RWPE2 (cell line): ENCODE results near the gene CRYBA2.

ENCODE experiments used
- ATAC-seq: fragments of 200-7000 bp; cut with Tn5 transposase; 3 replicates; pipeline ENCODE4 v1.9.1; 2021; ENCODE audit warnings: low read depth
- DNase-seq: peaks from one replicate; pipeline ENCODE4 v3.0.0-alpha.2; 2020; ENCODE audit warnings: low spot score
- H3K27ac ChIP-seq: fragments of 450-650 bp; 2 replicates; pipeline ENCODE4 v1.5.1; 2017; ENCODE audit warnings: mild to moderate bottlenecking; ENCODE audit not compliant: poor library complexity, severe bottlenecking
- H3K27me3 ChIP-seq: fragments of 250-450 bp; sonication (Bioruptor Pico); 2 replicates; pipeline ENCODE4 v1.5.1; 2021; ENCODE audit warnings: mild to moderate bottlenecking, moderate library complexity; ENCODE audit not compliant: insufficient read depth, poor library complexity, severe bottlenecking
- H3K36me3 ChIP-seq: fragments of 250-450 bp; sonication (Bioruptor Pico); 2 replicates; pipeline ENCODE4 v1.5.1; 2020; ENCODE audit warnings: low read depth, mild to moderate bottlenecking, moderate library complexity
- H3K4me1 ChIP-seq: fragments of 250-450 bp; sonication (Bioruptor Pico); 2 replicates; pipeline ENCODE4 v1.5.1; 2021; ENCODE audit warnings: mild to moderate bottlenecking, moderate library complexity; ENCODE audit not compliant: insufficient read depth, poor library complexity, severe bottlenecking
- H3K4me3 ChIP-seq: fragments of 250-450 bp; sonication (Bioruptor Pico); 2 replicates; pipeline ENCODE4 v1.5.1; 2021; ENCODE audit warnings: mild to moderate bottlenecking, moderate library complexity; ENCODE audit not compliant: severe bottlenecking
- H3K9me3 ChIP-seq: fragments of 250-450 bp; sonication (Bioruptor Pico); 2 replicates; pipeline ENCODE4 v1.5.1; 2021; ENCODE audit warnings: mild to moderate bottlenecking, moderate library complexity; ENCODE audit not compliant: severe bottlenecking
- CTCF ChIP-seq: fragments of 450-650 bp; IDR thresholded peaks from one replicate; pipeline ENCODE4 v1.5.1; 2017; ENCODE audit warnings: mild to moderate bottlenecking, moderate library complexity; ENCODE audit not compliant: poor library complexity, severe bottlenecking

The CRYBA2 gene

GRCh38 chr2:218998414-218999002 lies 5.3 kb upstream of the CRYBA2 start:
- DNase-seq, result no peak
- no peaks in the 10 kb centered on the region for H3K9me3 ChIP-seq
- H3K36me3 ChIP-seq, result no peaks in the 10 kb centered on the region
- ATAC-seq, result no peak
- TF ChIP-seq CTCF, result no peak
- peaks cover 51% of the 10 kb centered on the region for H3K27me3 ChIP-seq
- H3K4me3 ChIP-seq, result no peak overlapping the region
- no peaks in the 10 kb centered on the region for H3K4me1 ChIP-seq
- no peak overlapping the region for H3K27ac ChIP-seq

GRCh38 chr2:218997731-218998130 lies 4.5 kb upstream of the CRYBA2 start:
- Histone ChIP-seq H3K9me3 (no peaks in the 10 kb centered on the region), H3K27me3 (peaks cover 51% of the 10 kb centered on the region), H3K4me1 (no peaks in the 10 kb centered on the region), H3K27ac (no peak overlapping the region), H3K36me3 (no peaks in the 10 kb centered on the region), H3K4me3 (no peak overlapping the region)
- no peak for TF ChIP-seq CTCF
- ATAC-seq, result no peak
- DNase-seq, result no peak

GRCh38 chr2:218996937-218997336 lies 3.7 kb upstream of the CRYBA2 start:
- no peaks in the 10 kb centered on the region for H3K9me3 ChIP-seq
- TF ChIP-seq CTCF, result no peak
- H3K27me3 ChIP-seq, result peaks cover 51% of the 10 kb centered on the region
- no peaks in the 10 kb centered on the region for H3K4me1 ChIP-seq
- H3K36me3 ChIP-seq, result no peaks in the 10 kb centered on the region
- no peak overlapping the region for H3K27ac ChIP-seq
- DNase-seq (no peak), ATAC-seq (no peak)
- no peak overlapping the region for H3K4me3 ChIP-seq

- Histone ChIP-seq H3K9me3 (no peaks in the 10 kb centered on the region), H3K27me3 (peaks cover 51% of the 10 kb centered on the region), H3K36me3 (no peaks in the 10 kb centered on the region), H3K4me3 (peak overlapping the region; percentile 18), H3K4me1 (no peaks in the 10 kb centered on the region), H3K27ac (no peak overlapping the region)
- TF ChIP-seq CTCF, result peak; percentile 83
- DNase-seq (peak; percentile 87), ATAC-seq (peak; percentile 67)
Measured at GRCh38 chr2:218995972-218996711, 2.9 kb upstream of the CRYBA2 start.

GRCh38 chr2:218995561-218995960 lies 2.3 kb upstream of the CRYBA2 start:
- no peak for TF ChIP-seq CTCF
- H3K4me3 ChIP-seq, result no peak overlapping the region
- no peaks in the 10 kb centered on the region for H3K36me3 ChIP-seq
- H3K27ac ChIP-seq, result no peak overlapping the region
- ATAC-seq, result no peak
- no peaks in the 10 kb centered on the region for H3K4me1 ChIP-seq
- no peaks in the 10 kb centered on the region for H3K9me3 ChIP-seq
- peaks cover 52% of the 10 kb centered on the region for H3K27me3 ChIP-seq
- no peak for DNase-seq
